ENCODE measurements around the gene FAR2. TPM values are rescaled to one million over a fixed set of nuclear protein-coding genes. Genes with fewer than 3 reads are reported as not detected.

FAR2 gene
- total RNA-seq, 2 donors from 2014 or later: 4.9 to 8.2 TPM

GRCh38 chr12:29212682-29213403, 63.8 kb downstream of the FAR2 start:
- no peak overlapping the region for H3K27ac Mint-ChIP-seq
- DNase-seq (ENCODE audit: low spot score in 2 of 2) (no peak), ATAC-seq (no peak)

DNA sequence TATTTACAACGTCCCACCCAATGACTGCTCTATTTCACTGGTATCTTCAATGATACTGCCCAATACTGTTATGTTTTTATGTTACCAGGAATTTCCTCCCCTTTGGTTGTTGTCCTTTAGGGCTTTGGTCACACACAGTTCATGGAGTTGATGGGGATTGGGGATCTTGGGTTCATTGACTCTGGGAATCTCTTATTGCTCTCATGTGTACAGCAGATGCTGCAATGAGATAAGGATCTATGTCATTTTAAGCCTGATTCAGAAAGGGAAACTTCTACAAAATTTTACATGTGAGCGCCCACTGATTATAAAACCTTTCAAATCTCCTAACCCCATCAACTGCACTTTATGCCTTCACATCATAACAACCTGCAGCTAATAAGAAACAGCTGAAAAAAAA, 67.2 kb downstream of the FAR2 start:
- no peak overlapping the region for H3K27ac Mint-ChIP-seq
- no peak for DNase-seq (ENCODE audit: low spot score in 2 of 2)
- no peaks in the 10 kb centered on the region for H3K9me3 Mint-ChIP-seq
- ATAC-seq: no peak
- no peaks in the 10 kb centered on the region for H3K36me3 Mint-ChIP-seq

More at GRCh38 chr12:29212682-29213403, 63.8 kb downstream of the FAR2 start:
- Mint-ChIP-seq H3K9me3 (no peaks in the 10 kb centered on the region), H3K36me3 (no peaks in the 10 kb centered on the region)

GRCh38 chr12:29216797-29217575, 67.9 kb downstream of the FAR2 start:
- ATAC-seq: no peak
- H3K9me3 Mint-ChIP-seq: peaks cover 0 to under 1% of the 10 kb centered on the region in 2 donors

GRCh38 chr12:29220632-29221336, 71.7 kb downstream of the FAR2 start:
- ATAC-seq (no peak), DNase-seq (ENCODE audit: low spot score in 2 of 2) (no peak)
- Mint-ChIP-seq H3K9me3 (peaks cover 0 to 3% of the 10 kb centered on the region in 2 donors), H3K36me3 (peaks cover 0 to 6% of the 10 kb centered on the region in 2 donors), H3K27ac (no peak overlapping the region)

More at GRCh38 chr12:29216797-29217575, 67.9 kb downstream of the FAR2 start:
- peaks cover 0 to 2% of the 10 kb centered on the region in 2 donors for H3K36me3 Mint-ChIP-seq
- H3K27ac Mint-ChIP-seq: no peak overlapping the region
- DNase-seq (ENCODE audit: low spot score in 2 of 2): no peak

DNA sequence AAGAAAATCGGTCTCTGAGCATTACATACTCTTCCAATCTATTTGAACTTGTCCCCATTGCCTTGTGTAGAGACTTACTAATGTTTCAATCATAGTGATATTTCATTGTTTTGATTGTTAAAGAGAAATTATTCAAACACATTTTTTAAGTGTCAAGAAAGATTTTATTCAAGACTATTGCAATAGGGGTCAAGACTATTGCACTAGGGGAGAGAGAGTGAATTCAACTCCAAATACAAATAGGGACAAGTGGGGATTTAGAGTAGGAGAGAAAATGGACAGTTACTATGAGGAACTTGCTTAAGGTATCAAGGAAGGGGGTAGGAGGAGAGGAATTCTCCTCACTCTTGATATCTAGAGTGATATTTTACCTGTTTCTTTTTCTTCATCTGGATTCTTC, 73.1 kb downstream of the FAR2 start:
- DNase-seq (ENCODE audit: low spot score in 2 of 2) (no peak), ATAC-seq (no peak)
- H3K27ac Mint-ChIP-seq: no peak overlapping the region
- peaks cover 0 to 3% of the 10 kb centered on the region in 2 donors for H3K9me3 Mint-ChIP-seq
- peaks cover 0 to 6% of the 10 kb centered on the region in 2 donors for H3K36me3 Mint-ChIP-seq

DNA sequence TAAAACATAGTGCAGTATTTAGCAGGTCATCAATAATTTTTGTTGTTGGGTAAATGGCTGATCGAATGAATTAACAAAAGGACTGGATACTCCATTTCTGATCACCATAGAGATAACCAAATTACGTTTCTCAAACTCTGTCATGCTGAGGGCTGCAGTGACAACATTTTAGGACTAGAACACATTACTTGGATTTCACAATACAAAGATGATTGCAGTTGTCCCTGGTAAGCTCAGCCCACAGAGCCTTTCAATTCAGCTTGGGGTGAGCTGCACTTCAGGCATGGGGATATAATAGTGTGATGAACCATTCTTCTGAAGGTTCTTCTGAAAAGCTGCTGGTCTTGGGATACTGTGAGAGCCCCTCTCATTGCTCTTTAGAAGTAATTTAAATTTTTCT, 74.3 kb downstream of the FAR2 start:
- Mint-ChIP-seq H3K36me3 (peaks cover 0 to 6% of the 10 kb centered on the region in 2 donors), H3K27ac (no peak overlapping the region), H3K9me3 (peaks cover 0 to 3% of the 10 kb centered on the region in 2 donors)
- ATAC-seq: no peak
- DNase-seq (ENCODE audit: low spot score in 2 of 2): no peak

GRCh38 chr12:29223956-29224543, 75.0 kb downstream of the FAR2 start:
- ATAC-seq: no peak
- H3K27ac Mint-ChIP-seq: no peak overlapping the region

GRCh38 chr12:29224572-29224971, 75.5 kb downstream of the FAR2 start:
- ATAC-seq (no peak), DNase-seq (ENCODE audit: low spot score in 2 of 2) (no peak)
- Mint-ChIP-seq H3K9me3 (peaks cover 0 to 3% of the 10 kb centered on the region in 2 donors), H3K27ac (no peak overlapping the region), H3K36me3 (peaks cover 0 to 6% of the 10 kb centered on the region in 2 donors)

More at GRCh38 chr12:29223956-29224543, 75.0 kb downstream of the FAR2 start:
- H3K36me3 Mint-ChIP-seq: peaks cover 0 to 6% of the 10 kb centered on the region in 2 donors
- H3K9me3 Mint-ChIP-seq: peaks cover 0 to 3% of the 10 kb centered on the region in 2 donors
- no peak for DNase-seq (ENCODE audit: low spot score in 2 of 2)

- DNase-seq (ENCODE audit: low spot score in 2 of 2) (no peak), ATAC-seq (no peak)
- Mint-ChIP-seq H3K36me3 (peaks cover 0 to 6% of the 10 kb centered on the region in 2 donors), H3K27ac (no peak overlapping the region), H3K9me3 (peaks cover 0 to 3% of the 10 kb centered on the region in 2 donors)
Measured at GRCh38 chr12:29225834-29226233, 76.8 kb downstream of the FAR2 start.

GRCh38 chr12:29226616-29227015, 77.5 kb downstream of the FAR2 start:
- H3K27ac Mint-ChIP-seq: no peak overlapping the region
- no peak for ATAC-seq
- DNase-seq (ENCODE audit: low spot score in 2 of 2): no peak

GRCh38 chr12:29228474-29229157, 79.5 kb downstream of the FAR2 start:
- DNase-seq (ENCODE audit: low spot score in 2 of 2) (no peak), ATAC-seq (no peak)
- no peak overlapping the region for H3K27ac Mint-ChIP-seq
- H3K9me3 Mint-ChIP-seq: no peaks in the 10 kb centered on the region
- H3K36me3 Mint-ChIP-seq: no peaks in the 10 kb centered on the region

More at GRCh38 chr12:29226616-29227015, 77.5 kb downstream of the FAR2 start:
- Mint-ChIP-seq H3K36me3 (peaks cover 0 to 6% of the 10 kb centered on the region in 2 donors), H3K9me3 (peaks cover 0 to 3% of the 10 kb centered on the region in 2 donors)

- Mint-ChIP-seq H3K27ac (no peak overlapping the region), H3K36me3 (no peaks in the 10 kb centered on the region), H3K9me3 (no peaks in the 10 kb centered on the region)
- DNase-seq (ENCODE audit: low spot score in 2 of 2): no peak
- ATAC-seq: no peak
Measured at GRCh38 chr12:29229158-29229505, 80.1 kb downstream of the FAR2 start.

- ATAC-seq (no peak), DNase-seq (ENCODE audit: low spot score in 2 of 2) (no peak)
- Mint-ChIP-seq H3K27ac (no peak overlapping the region), H3K9me3 (no peaks in the 10 kb centered on the region), H3K36me3 (no peaks in the 10 kb centered on the region)
Measured at GRCh38 chr12:29229937-29230336, 80.9 kb downstream of the FAR2 start.

DNA sequence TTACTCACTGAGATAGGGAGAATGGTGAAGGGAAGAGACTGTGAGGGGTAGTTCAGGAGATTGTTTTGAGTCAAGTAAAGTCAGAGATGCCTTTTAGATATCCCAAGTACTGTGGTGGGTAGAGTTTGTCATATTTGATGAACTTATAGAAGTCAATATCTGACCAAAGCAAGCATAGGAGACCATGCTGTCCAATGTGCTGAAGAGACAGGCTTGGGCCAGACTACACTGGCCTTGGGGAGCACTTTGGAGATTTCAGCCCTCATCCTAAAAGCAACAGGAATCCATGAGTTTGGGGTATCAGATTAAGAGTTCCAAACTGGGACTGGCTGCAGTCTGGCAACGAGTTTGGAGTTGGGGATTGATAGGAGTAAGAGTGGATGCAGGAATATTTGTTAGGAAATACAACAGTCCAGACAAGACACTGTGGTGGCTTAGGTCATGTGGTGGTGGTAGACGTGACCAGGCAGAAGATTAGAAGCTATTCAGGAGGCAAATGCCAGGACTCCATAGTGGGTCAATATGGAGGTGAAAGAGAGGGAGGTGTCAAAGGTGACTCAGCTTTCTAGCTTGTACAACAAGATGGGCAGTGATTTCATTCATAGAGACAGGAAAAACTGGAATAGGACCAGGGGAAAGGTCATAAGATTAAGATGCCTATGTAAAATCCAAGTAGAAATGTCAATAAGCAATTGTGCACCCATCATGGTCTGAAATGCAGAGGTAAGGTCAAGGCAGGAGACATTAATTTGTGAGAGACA, 81.9 kb downstream of the FAR2 start:
- DNase-seq (ENCODE audit: low spot score in 2 of 2): no peak
- no peaks in the 10 kb centered on the region for H3K9me3 Mint-ChIP-seq
- H3K27ac Mint-ChIP-seq: no peak overlapping the region
- ATAC-seq: no peak
- H3K36me3 Mint-ChIP-seq: no peaks in the 10 kb centered on the region

- DNase-seq (ENCODE audit: low spot score in 2 of 2) (no peak), ATAC-seq (no peak)
- Mint-ChIP-seq H3K27ac (no peak overlapping the region), H3K9me3 (no peaks in the 10 kb centered on the region), H3K36me3 (no peaks in the 10 kb centered on the region)
Measured at GRCh38 chr12:29232086-29232485, 83.0 kb downstream of the FAR2 start.

- no peak for DNase-seq (ENCODE audit: low spot score in 2 of 2)
- Mint-ChIP-seq H3K36me3 (no peaks in the 10 kb centered on the region), H3K27ac (no peak overlapping the region), H3K9me3 (no peaks in the 10 kb centered on the region)
- ATAC-seq: no peak
Measured at GRCh38 chr12:29234552-29234951, 85.5 kb downstream of the FAR2 start.

Data from activated naive CD4-positive, alpha-beta T cell treated with anti-CD3 and anti-CD28 coated beads, Interleukin-2, amount 50 U/mL, for 72 hours (primary cell).